NCI-H1694 treated with DMSO at 0.1 percent for 48 hours (cell line): ENCODE results near the gene CFAP77.

ENCODE experiments used
- DNase-seq: peaks from one replicate; lab custom pipeline; 2025; lab: John Stamatoyannopoulos, UW

Gene CFAP77

DNA sequence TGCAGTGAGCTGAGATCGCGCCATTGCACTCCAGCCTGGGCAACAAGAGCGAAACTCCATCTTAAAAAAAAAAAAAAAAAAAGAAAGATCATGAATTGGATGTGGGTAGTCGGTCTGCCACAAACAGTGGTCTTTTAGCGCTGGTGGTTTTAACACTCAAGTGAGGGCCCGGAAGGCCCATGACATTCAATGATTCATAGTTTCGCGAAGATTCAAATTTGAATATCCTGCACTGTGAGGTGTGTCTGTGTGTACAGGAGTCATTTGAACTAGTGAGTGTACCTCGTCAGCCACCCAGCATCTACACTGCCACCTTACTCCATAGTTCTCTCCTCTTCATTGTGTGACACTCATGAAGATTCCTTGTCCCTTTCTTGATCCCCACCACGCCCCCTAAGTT, 41.3 kb downstream of the CFAP77 start:
- DNase-seq: no peak

DNA sequence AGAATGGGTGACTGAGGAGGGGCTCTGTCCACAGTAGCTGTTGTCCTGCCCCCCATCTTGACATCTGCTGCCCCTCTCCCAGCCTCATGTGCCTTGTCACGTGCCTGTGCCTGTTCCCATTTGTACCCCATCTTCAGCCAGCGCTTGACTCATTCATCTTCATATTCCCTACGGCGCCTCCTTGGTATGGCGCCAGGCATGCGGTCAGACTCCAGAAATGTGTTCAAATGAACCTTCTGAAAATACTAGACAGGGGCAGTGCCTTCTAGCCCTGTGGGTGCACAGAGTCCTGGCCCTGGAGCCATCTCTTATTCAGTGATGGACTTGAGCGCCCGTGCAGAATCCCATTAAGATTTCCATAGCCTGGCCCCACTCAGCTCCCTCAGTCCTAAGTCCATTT, 46.2 kb downstream of the CFAP77 start:
- no peak for DNase-seq

DNA sequence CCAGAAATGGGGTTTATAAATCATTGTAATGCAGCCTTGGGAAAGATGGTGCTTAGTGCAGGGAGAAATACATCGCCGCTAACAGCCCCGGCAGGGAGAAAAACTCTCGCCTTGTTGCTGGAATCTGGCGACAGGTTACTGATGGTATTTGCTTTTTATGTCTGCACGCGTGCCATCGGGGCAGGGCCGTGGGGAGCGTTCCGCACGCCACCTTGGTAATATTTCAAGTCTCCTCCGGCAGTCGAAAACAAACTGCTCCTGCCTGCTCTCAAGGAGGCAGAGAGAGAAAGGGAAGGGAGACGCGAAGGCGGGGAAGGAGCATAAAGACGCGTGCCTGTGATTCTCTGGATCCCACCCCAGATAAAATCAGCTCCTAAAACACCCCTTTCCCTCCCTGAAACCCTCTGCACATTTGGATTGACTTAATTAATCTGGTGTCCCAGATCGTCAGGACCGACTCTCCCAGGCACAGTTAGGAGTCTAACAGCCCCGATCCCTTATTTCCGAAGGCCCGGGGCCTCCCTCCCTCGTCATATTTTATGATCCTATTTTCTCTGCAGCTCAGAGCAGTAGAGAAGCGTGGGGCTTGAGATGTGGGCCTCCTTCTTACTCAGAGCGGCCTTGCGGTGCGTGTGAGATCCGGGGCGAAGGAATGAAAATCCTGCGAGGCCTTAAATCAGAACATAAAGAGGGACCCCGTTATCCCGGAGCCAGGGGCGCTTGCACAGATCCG, 47.7 kb downstream of the CFAP77 start:
- DNase-seq: no peak

DNA sequence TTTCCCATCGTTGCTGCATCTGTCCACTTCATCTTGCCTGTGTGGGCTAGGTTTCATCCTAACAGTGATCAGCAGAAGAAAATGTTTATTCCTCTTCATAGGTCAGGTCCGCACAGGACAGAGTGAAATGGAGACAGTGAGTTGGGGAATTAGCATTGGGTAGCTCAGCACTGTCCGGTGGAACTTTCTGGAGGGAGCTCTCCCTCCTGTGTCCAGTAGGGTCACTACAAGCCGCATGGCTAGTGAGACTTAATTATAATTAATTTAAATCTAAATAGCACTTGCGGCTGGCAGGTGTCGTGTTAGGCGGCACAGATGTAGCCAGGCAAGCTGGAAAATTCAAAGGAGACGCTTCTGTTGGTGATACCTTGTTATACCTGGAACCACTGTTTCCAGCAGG, 48.4 kb downstream of the CFAP77 start:
- DNase-seq: no peak

DNA sequence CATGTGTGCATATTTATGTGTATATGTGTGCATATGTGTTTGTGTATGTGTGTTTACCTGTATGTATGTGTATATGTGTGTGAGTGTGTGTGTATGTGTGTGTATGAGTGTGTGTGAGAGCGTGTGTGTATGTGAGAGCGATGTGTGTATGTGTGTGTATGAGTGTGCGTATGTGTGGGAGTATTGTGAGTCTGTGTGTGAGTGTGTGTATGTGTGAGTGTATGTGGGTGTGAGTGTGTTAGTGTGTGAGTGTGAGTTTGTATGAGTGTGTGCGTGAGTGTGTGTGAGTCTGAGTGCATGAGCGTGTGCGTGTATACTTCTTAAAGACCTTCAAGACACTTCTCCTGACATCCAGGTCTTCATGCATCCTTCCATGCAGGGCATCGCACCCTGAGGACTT, 49.6 kb downstream of the CFAP77 start:
- no peak for DNase-seq

DNA sequence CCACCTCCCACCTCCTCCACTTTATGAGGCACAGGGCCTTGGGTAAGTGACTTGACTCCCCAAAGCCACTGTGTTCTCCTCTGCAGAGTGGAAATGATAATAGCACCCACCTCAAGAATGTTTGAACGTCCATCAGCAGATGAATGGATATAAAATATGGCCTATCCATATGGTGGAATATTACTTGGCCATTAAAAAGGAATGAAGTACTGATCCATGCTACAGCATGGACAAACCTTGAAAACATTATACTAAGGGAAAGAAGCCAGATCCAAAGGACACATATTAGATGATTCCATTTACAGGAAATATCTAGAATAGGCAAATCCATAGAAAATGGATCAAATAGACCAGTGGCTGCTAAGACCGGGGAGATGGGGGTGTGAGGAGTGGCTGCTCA, 50.2 kb downstream of the CFAP77 start:
- DNase-seq: no peak

DNA sequence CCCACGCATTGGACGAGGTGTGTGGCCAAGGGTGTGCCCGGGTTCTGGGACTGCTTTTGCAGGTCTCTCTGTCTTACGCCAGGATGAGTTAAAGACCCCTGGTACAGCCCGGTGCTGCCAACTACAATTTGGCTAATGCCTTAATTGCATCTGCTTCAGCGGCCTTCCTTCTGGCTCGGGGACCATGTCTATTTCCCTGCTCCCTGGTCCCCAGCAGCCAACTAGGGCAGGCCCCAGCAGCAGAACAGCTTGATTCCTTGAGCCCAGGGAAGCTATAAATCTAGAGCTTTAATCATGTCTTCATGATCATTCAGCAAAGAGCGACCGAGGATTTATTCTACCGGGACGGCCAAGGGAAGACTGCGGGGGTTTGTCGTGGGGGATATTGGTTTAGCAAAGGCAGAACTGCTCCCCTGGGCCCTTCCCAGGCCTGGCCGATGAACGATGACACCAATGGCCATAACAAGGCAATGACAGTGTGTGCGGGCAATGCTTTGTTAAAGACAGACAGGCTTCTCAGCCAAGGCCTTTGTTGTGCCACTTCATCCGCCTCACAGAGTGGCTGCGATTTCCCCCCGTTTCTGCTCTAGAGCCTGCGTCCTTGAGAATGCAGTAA, 51.4 kb downstream of the CFAP77 start:
- DNase-seq: no peak

DNA sequence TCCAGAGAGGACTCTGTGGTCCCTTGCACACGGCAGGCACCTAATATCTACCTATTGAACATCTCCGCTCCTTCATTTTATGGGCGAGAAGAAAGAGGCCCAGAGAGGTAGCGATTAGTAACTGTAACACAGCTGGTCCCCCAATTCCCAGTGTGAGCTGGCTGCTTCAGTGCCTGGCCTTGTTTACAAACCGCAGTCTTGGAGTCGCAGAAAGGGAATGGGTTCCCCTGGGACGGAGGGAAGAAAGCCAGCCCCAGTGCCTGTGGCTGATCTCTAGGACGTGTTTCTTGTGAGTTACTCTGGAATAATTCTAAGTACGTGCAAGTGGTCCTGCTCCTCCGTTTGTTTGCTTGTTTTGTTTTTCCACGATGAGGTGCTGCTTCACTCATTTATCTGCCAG, 52.0 kb downstream of the CFAP77 start:
- no peak for DNase-seq

DNA sequence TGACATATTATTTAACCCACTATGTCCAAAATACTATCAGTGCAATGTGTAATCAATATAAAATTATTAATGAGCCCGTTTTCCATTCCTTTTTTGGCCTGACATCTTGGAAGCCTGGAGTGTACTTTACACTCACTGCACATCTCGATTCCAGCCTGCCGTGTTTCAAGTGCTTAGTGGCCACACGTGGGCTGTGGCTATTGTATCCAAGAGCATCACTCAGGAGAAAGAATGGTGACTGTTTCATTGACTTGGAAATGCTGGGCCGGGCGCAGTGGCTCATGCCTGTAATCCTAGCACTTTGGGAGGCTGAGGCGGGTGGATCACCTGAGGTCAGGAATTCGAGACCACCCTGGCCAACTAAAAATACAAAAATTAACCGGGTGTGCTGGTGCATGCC, 54.5 kb downstream of the CFAP77 start:
- DNase-seq: no peak

DNA sequence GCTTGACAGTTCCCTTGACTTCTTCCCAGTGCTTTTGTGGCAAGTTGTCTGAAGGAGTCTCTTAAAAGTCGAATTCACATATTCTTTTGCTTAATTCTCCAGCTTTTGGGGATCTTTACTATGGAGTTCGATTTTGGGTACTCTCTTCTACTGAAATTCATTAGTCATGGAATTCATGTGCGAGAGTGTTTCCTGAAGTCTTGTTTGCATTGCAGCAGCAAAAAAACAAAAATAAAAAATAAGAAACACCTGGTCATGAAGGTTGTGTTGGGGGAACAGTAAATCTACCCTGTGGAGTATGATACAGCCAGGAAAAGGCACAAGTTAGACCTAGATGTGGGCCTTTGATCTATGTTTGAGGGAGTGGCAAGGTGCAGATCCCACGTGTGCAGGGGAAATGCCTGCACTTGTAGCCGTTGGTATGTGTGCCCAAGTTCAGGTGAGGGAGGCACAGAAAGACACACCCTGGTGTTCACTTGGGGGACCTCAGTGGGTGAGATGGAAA, 55.2 kb downstream of the CFAP77 start:
- no peak for DNase-seq

DNA sequence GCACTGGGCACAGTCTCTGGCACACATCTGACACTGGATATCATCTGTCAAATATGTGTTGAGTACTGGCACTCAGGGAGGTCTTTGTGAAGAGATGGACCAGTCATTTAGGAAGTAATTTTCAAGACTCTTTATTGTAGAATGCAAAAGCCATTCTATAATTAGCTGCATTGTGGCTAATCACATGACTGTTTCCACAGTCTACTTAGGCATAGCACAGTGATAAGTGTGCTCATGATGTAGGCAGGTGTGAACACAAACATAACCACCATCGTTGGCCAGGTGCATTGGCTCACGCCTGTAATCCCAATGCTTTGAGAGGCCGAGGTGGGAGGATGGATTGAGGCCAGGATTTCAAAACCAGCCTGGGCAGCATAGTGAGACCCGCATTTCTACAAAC, 62.2 kb downstream of the CFAP77 start:
- DNase-seq: no peak

DNA sequence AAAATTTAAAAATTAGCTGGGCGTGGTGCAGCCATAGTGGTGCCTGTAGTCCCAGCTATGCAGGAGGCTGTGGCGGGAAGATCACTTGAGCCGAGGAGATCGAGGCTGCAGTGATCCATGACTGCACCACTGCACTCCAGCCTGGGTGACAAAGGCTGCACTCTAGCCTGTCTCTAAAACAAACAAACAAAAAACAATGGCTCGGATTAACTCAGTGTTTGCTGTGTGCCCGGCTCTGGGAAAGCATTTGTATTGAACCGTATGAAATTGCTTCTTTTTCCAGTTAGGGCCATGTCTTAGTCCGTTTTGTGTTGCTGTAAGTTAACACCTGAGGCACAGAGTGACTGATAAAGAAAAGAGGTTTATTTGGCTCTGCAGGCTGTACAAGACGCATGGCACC, 62.6 kb downstream of the CFAP77 start:
- DNase-seq: no peak

DNA sequence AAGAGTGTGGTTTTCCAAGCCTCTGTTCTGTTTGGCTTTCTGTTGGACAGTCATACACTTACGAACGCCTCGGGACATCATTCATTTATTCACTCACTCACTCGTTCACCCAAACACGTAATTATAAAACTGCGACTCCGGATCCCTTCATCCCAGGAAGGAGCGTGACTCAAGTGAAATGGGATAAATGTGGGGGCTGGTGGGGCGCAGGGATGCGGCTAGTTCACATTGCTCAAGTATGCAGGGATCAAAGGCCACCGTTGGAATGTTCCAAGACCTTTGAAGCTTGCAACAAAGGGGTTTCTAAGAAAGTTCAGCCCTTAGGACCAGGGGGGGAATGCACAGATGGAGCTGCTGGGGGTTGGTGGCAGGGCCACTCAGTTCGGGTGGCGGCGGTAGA, 64.2 kb downstream of the CFAP77 start:
- DNase-seq: no peak

DNA sequence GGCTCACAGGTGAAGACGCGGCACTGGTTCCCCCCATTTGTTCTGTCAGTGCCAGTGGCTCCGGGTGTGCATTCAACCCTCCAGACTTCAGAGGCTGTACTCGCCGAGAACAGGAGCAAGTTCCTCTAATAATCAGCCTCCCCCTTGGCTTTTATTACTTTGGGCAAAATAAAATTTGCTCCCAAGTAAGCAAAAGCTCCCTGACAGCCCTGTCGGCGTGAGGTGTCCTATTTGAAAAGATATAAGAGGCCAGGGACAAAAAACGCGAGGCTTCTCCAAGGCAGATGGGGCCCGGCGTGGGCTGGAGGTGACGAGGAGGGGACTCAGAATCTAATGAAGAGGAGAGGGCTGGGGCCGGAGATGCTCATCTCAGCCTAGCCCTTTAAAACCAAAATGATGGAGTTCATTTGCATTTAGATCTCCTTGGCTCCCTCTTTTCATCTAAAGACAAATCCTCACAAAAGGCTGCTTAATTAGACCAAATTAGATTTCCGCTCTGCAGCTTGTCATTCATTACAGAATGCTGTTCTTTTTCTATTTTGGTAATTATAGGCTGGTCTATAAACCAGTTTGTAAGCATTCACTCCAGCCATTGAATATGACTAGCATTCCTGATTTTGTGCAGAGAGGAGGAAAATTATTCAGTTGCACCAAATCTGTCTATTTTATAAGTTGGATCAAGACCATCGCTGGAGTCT, 68.5 kb downstream of the CFAP77 start:
- no peak for DNase-seq

DNA sequence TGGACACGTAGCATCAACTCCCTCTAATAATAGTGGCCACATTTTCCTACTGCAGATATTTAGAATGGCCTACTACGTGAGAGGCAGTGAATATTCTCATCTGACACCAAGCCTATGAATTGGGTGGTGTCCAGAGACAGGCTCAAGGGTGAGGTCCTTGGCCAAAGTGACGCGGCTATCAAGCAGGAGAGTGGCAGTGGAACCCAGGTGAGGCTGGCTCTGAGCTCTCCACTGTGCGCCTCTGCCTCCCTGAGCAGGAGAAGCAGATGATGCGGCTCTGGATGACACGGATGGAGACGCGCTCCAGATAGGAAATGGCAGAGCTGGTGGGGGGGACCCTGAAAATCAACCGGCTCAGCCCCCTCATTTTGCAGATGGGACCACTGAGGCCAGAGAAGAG, 69.7 kb downstream of the CFAP77 start:
- no peak for DNase-seq

DNA sequence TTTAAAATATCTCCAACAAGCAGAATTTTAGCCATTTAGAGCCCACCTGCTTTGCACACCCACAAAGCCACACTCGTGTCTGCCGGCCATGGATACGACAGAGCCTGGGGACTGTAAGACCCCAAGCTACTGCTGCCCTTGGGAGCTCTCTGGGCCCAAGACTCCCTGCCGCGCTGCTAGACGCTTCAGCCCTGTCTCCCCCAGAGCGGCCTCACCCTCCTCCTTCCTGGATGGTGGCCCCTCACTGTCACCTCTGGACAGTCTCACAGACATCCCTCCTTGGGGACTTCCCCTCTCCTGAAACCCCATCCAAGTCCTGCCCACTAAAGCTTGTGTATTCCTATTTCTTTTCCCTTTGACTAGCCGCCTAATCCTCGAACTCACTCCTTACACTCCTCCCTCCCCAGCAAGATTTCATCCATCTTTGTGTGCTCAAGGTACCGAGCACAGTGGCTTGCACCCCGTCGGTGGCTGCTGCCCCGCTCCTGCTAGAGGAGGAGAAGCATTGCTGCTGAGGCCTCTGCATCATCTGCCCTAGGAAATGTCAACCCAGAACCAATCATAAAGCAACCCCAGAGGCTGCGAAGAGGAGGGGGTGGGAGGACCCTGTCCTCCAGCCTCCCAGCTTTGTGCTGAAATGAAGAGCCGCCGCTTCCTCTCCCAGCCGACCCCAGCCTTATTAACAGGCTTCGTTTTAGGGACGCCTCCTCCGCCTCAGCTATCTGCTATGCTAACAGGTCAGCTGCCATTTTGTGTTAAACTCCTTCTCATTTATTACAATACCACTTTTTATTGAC, 71.2 kb downstream of the CFAP77 start:
- DNase-seq: no peak

DNA sequence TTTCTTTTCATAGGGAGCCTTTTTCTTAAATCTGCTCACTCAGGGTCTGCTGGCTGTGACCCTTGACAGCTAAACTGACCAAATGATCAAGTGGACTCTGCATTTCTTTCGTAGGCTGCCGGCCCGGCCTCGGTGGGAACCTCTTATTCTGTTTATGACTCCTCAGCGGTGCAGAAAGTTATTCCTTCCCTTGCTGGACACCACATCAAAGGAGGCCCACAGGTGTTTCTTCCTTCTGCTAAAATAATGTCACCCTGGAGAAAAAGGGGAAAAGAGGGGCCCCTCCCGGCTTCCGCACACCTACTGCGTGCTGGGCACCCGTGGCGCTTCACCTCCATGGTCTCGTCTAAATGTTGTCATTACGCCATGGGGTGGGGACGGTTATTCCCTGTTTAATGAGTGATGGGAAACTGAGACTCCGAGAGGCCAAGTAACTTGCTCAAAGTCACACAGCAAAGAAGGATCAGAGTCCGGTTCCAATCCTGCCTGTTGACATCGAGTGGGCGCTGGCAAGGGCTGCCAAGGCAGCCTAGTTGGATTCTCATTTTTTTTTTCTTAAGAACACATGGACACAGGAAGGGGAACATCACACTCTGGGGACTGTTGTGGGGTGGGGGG, 72.3 kb downstream of the CFAP77 start:
- no peak for DNase-seq

DNA sequence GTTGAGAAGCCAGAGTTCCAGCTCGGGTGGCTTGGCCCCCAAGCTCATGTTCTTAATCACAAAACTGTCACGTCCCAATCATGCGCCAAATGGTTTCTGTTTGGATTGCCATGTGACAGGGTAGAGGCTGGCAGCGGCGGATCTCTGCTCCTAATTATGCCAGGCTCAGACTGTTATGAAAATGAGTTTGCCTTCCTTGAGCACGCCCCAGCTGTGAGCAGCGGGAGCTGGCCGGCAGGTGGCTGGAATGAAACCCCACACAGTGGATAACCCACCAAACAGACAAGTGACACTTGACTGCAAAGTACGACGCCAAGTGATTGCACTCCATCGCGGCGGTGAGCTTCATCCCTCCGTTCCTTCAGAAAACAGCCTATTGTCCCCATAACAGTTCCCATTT, 75.4 kb downstream of the CFAP77 start:
- DNase-seq: no peak

DNA sequence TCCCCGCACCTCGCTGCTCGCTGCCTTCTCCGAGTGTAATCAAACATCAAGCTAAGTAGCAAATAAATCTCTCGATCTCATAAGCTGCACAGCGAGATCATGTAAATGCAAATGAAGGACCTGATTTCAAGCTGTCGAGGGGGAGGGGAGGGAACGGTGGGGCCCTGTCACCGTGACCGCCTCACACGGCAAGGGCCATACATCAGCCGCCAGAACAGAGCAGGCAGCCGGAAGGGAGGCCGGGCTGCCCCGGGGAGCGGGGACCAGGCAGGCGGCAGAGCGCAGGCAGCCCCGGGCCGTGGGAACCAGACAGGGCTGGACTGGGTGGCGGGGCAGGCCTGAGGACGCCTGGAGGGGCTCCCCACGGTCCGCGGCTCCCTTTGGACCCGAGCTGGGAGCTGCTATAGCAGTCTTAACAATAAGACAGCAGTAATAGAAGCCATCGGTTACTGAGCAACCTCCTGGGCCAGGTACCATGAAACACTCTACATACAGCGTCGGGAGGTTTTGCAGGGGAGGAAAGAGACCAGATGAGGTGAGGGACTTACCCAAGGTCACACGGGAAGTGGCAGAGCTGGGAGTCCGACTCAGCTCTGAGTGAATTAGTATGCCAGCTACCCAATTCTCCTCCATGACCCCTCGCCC, 76.8 kb downstream of the CFAP77 start:
- no peak for DNase-seq

DNA sequence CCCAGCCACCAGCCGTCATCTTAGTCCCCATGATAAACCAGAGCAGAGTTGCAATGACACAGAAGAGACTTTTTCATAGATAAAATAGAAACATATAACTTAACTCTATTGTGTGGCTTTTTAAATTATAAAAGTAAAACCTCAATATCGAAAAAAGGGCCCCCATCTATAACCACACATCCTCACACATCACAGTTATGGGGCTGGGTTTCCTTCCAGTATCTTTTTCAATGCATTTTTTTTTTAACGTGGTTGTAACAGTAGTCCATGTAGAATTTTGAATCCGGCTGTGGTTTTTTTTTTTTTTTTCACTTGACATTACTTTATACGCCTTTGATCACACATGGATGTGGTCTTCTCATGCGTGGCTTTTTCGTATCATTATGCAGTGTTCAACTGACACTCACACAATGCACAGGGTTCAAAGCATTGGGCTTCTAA, 77.4 kb downstream of the CFAP77 start:
- no peak for DNase-seq

DNA sequence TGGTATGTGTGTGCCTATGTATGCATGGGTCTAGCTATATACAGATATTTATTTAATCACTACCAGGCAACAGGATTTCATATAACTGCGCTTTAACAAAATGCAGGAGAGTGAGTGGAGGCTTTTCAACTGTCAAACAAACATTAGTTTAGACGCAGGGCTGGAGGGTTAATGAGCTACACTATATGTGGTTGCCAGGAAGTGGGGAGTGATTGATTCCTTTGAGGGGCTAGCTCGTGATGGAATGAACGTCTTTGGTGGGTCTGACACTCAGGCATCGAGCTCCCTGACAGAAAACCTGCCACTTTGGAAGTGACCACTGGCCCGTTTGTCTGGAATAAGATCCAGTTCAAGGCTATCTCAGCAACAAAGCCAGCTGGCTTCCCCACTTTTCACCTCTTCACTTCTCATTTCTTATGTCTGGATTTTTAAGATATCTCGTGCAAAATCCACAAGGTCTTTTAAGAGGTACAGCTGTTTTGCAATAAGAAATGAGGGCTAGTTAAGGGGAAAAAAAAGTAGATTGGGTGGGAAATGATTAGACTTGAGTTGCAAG, 78.0 kb downstream of the CFAP77 start:
- DNase-seq: no peak
